ENCODE results near the gene VPS33A. TPM values are rescaled to one million over a fixed set of nuclear protein-coding genes. Genes with fewer than 3 reads are reported as not detected.
A peak's percentile ranks its signal among the peaks of the same experiment; 100 is the strongest.

VPS33A gene
- total and polyA plus RNA-seq, 2 of the 8 experiments (the other 6 are each of a cell fraction or from before 2014, with no cell fraction given): 16.4 to 41.8 TPM

- Histone ChIP-seq H3K27me3 (replicated peaks in 1 of 4; ENCODE audit: control insufficient read depth in 3 of 4, extremely low read depth in 1 of 4, insufficient read depth in 3 of 4, low read length in 3 of 4) (no peaks in the 10 kb centered on the region), H2BK20ac (ENCODE audit: low read length) (no peak overlapping the region), H4K91ac (replicated peaks; ENCODE audit: insufficient read length, low read length) (no peak overlapping the region), H3K27ac (ENCODE audit: low read depth, low read length) (no peak overlapping the region), H3K9me3 (ENCODE audit: insufficient read depth in 2 of 2, low read depth in 1 of 2, low read length in 1 of 2) (no peaks in the 10 kb centered on the region), H3K4me1 (replicated peaks in 1 of 4; ENCODE audit: control insufficient read depth in 3 of 4, insufficient read depth in 4 of 4, low read length in 3 of 4) (no peaks in the 10 kb centered on the region), H3K4me2 (ENCODE audit: insufficient read depth in 1 of 2, low read depth in 2 of 2, low read length in 2 of 2) (no peak overlapping the region), H3K56ac (replicated peaks; ENCODE audit: insufficient read length, low read depth, low read length) (no peak overlapping the region), H2AK5ac (ENCODE audit: low read depth, low read length) (no peak overlapping the region), H4K20me1 (replicated peaks in 1 of 2; ENCODE audit: control insufficient read depth in 1 of 2, insufficient read depth in 2 of 2, low read length in 2 of 2) (no peaks in the 10 kb centered on the region), H2BK120ac (replicated peaks; ENCODE audit: low read depth, low read length) (no peak overlapping the region), H4K5ac (ENCODE audit: insufficient read length, low read depth, low read length) (no peak overlapping the region), H3K4me3 (ENCODE audit: extremely low read depth in 1 of 4, insufficient read depth in 2 of 4, low read depth in 3 of 4, low read length in 4 of 4) (no peak overlapping the region), H3K18ac (ENCODE audit: extremely low read depth, low read length) (no peak overlapping the region), H3K23ac (ENCODE audit: insufficient read length) (no peak overlapping the region), H2BK12ac (ENCODE audit: low read depth, low read length) (no peak overlapping the region), H3K79me1 (ENCODE audit: low read depth, low read length) (no peaks in the 10 kb centered on the region), H2BK15ac (ENCODE audit: low read length) (no peak overlapping the region), H2BK5ac (ENCODE audit: low read depth, low read length) (no peak overlapping the region), H3K14ac (ENCODE audit: insufficient read length) (no peak overlapping the region), H3K9ac (replicated peaks in 1 of 4; ENCODE audit: extremely low read depth in 1 of 4, low read depth in 3 of 4, low read length in 3 of 4) (0 out of 7 replicates have a peak overlapping the region, but pooled peaks of 1 of the 4 experiments have one; percentile 4), H3K4ac (replicated peaks; ENCODE audit: insufficient read length, low read depth, low read length) (no peak overlapping the region), H3K79me2 (ENCODE audit: control insufficient read depth in 1 of 2, insufficient read depth in 2 of 2, low read length in 2 of 2) (no peaks in the 10 kb centered on the region), H3K23me2 (ENCODE audit: low read depth, low read length) (no peaks in the 10 kb centered on the region), H3K36me3 (ENCODE audit: control insufficient read depth in 2 of 4, insufficient read depth in 4 of 4, low read length in 3 of 4) (no peaks in the 10 kb centered on the region), H2AFZ (ENCODE audit: low read length) (no peak overlapping the region), H4K8ac (ENCODE audit: extremely low read depth, insufficient read depth, low read length) (no peak overlapping the region; the same call in 1 of the 2 replicates)
- FAIRE-seq (no peak), DNase-seq (ENCODE audit: low read depth in 1 of 2, low spot score in 2 of 2) (no peak)
- ChIA-PET POLR2A (ENCODE audit: partially characterized antibody) (interaction anchor here (0.5 kb wide), 1 partner anchor 57 kb away, joined by 3 read pairs; no protein-coding TSS in a partner anchor), CTCF (ENCODE audit: partially characterized antibody) (interaction anchor here (0.6 to 1.2 kb wide), 3 partner anchors 15 to 218 kb away, joined by 3 to 4 read pairs (median 3); no protein-coding TSS in a partner anchor)
- WGBS, 2 experiments (ENCODE audit: extremely low coverage in 1 of 2, insufficient coverage in 1 of 2, insufficient read length in 1 of 2, insufficient replicate concordance in 2 of 2, low coverage in 1 of 2, low lambda C conversion rate in 2 of 2, missing lambda C conversion rate in 1 of 2): 87% methylated on average over 4 of the region's 4 CpGs; no CpG with 5 or more reads in 1 of the 2 experiments
- TF ChIP-seq KDM1A (IDR thresholded peaks at IDR 0.05; ENCODE audit: borderline replicate concordance, low read length) (no peak), CHD1 (IDR thresholded peaks at IDR 0.05; ENCODE audit: low read depth, low read length) (no peak), BCL11A (IDR thresholded peaks at IDR 0.05; ENCODE audit: low read depth in 2 of 2, low read length in 2 of 2) (no peak), EGR1 (IDR thresholded peaks at IDR 0.05; ENCODE audit: borderline replicate concordance, low read depth, low read length) (no peak), MAX (IDR thresholded peaks at IDR 0.05) (no peak), ZNF274 (IDR thresholded peaks at IDR 0.05; ENCODE audit: borderline replicate concordance, extremely low read depth, low read length) (no peak), SAP30 (IDR thresholded peaks at IDR 0.05; ENCODE audit: insufficient read depth, insufficient replicate concordance, low read length) (no peak), KDM4A (IDR thresholded peaks at IDR 0.05; ENCODE audit: low read depth, low read length, severe bottlenecking) (no peak), USF2 (IDR thresholded peaks at IDR 0.05; ENCODE audit: low read length) (no peak)
Measured at GRCh38 chr12:122282061-122282460, 15.8 kb upstream of the VPS33A start.
